ENCODE data around the gene LRRN4CL.
"Not testable (repeated sequence)": the region's sequence is repeated elsewhere in the genome, so short reads cannot be mapped to it uniquely, and the experiment has no call there.

Gene LRRN4CL

GRCh38 chr11:62709247-62710000 is 20.1 kb upstream of the LRRN4CL start:
- peak; percentile 95 for DNase-seq (ENCODE audit: low read depth)

GRCh38 chr11:62708793-62709192 is 19.5 kb upstream of the LRRN4CL start:
- DNase-seq (ENCODE audit: low read depth), result peak; percentile 21

GRCh38 chr11:62708392-62708791 is 19.1 kb upstream of the LRRN4CL start:
- DNase-seq (ENCODE audit: low read depth), result no peak

- DNase-seq (ENCODE audit: low read depth), result no peak
These were observed 18.0 kb upstream of the LRRN4CL start, which contains the start of the genes BSCL2 and GNG3 for GRCh38 chr11:62707277-62707861. Gene BSCL2, minus strand, starts transcription at chr11:62707424. Its CDS starts 229 bp downstream, at chr11:62707195. Gene GNG3, plus strand, starts transcription at chr11:62707676. Its CDS starts 620 bp downstream, at chr11:62708296.

- no peak for DNase-seq (ENCODE audit: low read depth)
These were observed 17.5 kb upstream of the LRRN4CL start for GRCh38 chr11:62706850-62707247.

GRCh38 chr11:62705880-62706849 is 16.8 kb upstream of the LRRN4CL start:
- peak; percentile 91 for DNase-seq (ENCODE audit: low read depth)

- no peak for DNase-seq (ENCODE audit: low read depth)
These were observed 16.1 kb upstream of the LRRN4CL start for GRCh38 chr11:62705413-62705812.

GRCh38 chr11:62703921-62704320 is 14.6 kb upstream of the LRRN4CL start:
- DNase-seq (ENCODE audit: low read depth), result not testable (repeated sequence)

GRCh38 chr11:62702246-62702645 is 12.9 kb upstream of the LRRN4CL start:
- DNase-seq (ENCODE audit: low read depth), result no peak

GRCh38 chr11:62694455-62695167 is 5.3 kb upstream of the LRRN4CL start:
- DNase-seq (ENCODE audit: low read depth), result peak; percentile 72

- not testable (repeated sequence) for DNase-seq (ENCODE audit: low read depth)
These were observed 4.3 kb upstream of the LRRN4CL start for GRCh38 chr11:62693624-62694023.

- DNase-seq (ENCODE audit: low read depth), result no peak
These were observed 839 bp downstream of the LRRN4CL start for GRCh38 chr11:62688491-62688890.

- DNase-seq (ENCODE audit: low read depth), result no peak
These were observed 1.6 kb downstream of the LRRN4CL start for GRCh38 chr11:62687508-62688396.

- no peak for DNase-seq (ENCODE audit: low read depth)
These were observed 6.8 kb downstream of the LRRN4CL start for GRCh38 chr11:62682518-62682917.

- DNase-seq (ENCODE audit: low read depth), result no peak
These were observed 8.5 kb downstream of the LRRN4CL start for GRCh38 chr11:62680825-62681240.

GRCh38 chr11:62678770-62679696 is 10.3 kb downstream of the LRRN4CL start, which contains the start of gene UBXN1:
Gene UBXN1, minus strand, starts transcription at chr11:62679073. Its CDS starts 150 bp downstream, at chr11:62678923.
- peak; percentile 77 for DNase-seq (ENCODE audit: low read depth)

- DNase-seq (ENCODE audit: low read depth), result no peak
These were observed 10.9 kb downstream of the LRRN4CL start for GRCh38 chr11:62678433-62678769.

- no peak for DNase-seq (ENCODE audit: low read depth)
These were observed 11.6 kb downstream of the LRRN4CL start for GRCh38 chr11:62677714-62678113.

GRCh38 chr11:62677156-62677555 is 12.2 kb downstream of the LRRN4CL start:
- no peak for DNase-seq (ENCODE audit: low read depth)

Data from stimulated activated CD4-positive, alpha-beta T cell treated with anti-CD3 and anti-CD28 coated beads, Interleukin-2, amount 100 ng/mL, for 4 hours (primary cell).